H1 (cell line): ENCODE measurements around the gene LAMA4. TPM values are rescaled to one million over a fixed set of nuclear protein-coding genes. Genes with fewer than 3 reads are reported as not detected.

ENCODE experiments used
- CTCF ChIA-PET: fragments of 300-600 bp; sonication (Branson Sonifier 250); formaldehyde crosslinking; loops from one replicate; lab custom pipeline; 2021; ENCODE audit not compliant: partially characterized antibody; lab: Charles Lee
- POLR2A ChIA-PET: fragments of 300-600 bp; sonication (Branson Sonifier 250); formaldehyde crosslinking; loops from one replicate; lab custom pipeline; 2021; ENCODE audit warnings: inconsistent platforms; ENCODE audit not compliant: partially characterized antibody; lab: Charles Lee
- DNase-seq, 2 experiments: peaks; one replicate each; pipeline versions ENCODE4 v3.0.0 to v3.0.0-alpha.2; 2010 to 2022; ENCODE audit warnings: low spot score in 2 of 2, low read depth in 1 of 2, mixed read lengths in 1 of 2
- FAIRE-seq: peaks from 2 replicates; lab custom pipeline; 2011; peaks lifted over from hg19 to GRCh38; lab: Jason Lieb, UNC
- H2AFZ ChIP-seq: 2 replicates; pipeline ENCODE4 v1.8.1; 2012; ENCODE audit warnings: low read length, inconsistent platforms
- H2AK5ac ChIP-seq: 2 replicates; pipeline ENCODE4 v1.6.1; 2013; ENCODE audit warnings: low read depth, low read length
- H2BK120ac ChIP-seq: replicated peaks from 2 replicates; pipeline ENCODE3; 2013; ENCODE audit warnings: low read depth, low read length, inconsistent platforms
- H2BK12ac ChIP-seq: 2 replicates; pipeline ENCODE4 v1.6.1; 2013; ENCODE audit warnings: low read depth, low read length
- H2BK15ac ChIP-seq: 2 replicates; pipeline ENCODE4 v1.6.1; 2013; ENCODE audit warnings: low read length
- H2BK20ac ChIP-seq: 2 replicates; pipeline ENCODE4 v1.6.1; 2013; ENCODE audit warnings: low read length
- H2BK5ac ChIP-seq: 2 replicates; pipeline ENCODE4 v1.6.1; 2013; ENCODE audit warnings: low read depth, low read length
- H3K14ac ChIP-seq: 2 replicates; pipeline ENCODE4 v1.6.1; 2013; ENCODE audit warnings: inconsistent platforms; ENCODE audit not compliant: insufficient read length
- H3K18ac ChIP-seq: 2 replicates; pipeline ENCODE4 v1.6.1; 2013; ENCODE audit warnings: low read length; ENCODE audit errors: extremely low read depth
- H3K23ac ChIP-seq: 2 replicates; pipeline ENCODE4 v1.6.1; 2013; ENCODE audit warnings: inconsistent platforms; ENCODE audit not compliant: insufficient read length
- H3K23me2 ChIP-seq: 2 replicates; pipeline ENCODE4 v1.6.1; 2013; ENCODE audit warnings: low read depth, low read length
- H3K27ac ChIP-seq: 2 replicates; pipeline ENCODE4 v1.6.1; 2011; ENCODE audit warnings: low read depth, low read length, inconsistent platforms
- H3K27me3 ChIP-seq, 4 experiments: replicated peaks in 1 of 4; 1 replicate in 1 of 4; 2 replicates in 3 of 4; pipeline versions ENCODE4 v1.6.1 to v1.8.1; 2011 to 2013; ENCODE audit warnings: low read length in 3 of 4, mild to moderate bottlenecking in 3 of 4, inconsistent platforms in 2 of 4, mixed read lengths in 2 of 4, moderate library complexity in 1 of 4; ENCODE audit not compliant: control insufficient read depth in 3 of 4, insufficient read depth in 3 of 4; ENCODE audit errors: extremely low read depth in 1 of 4
- H3K36me3 ChIP-seq, 4 experiments: 2 replicates each; pipeline versions ENCODE4 v1.6.1 to v1.8.1; 2011 to 2013; ENCODE audit warnings: mild to moderate bottlenecking in 4 of 4, low read length in 3 of 4, moderate library complexity in 2 of 4, control low read depth in 1 of 4, inconsistent platforms in 1 of 4; ENCODE audit not compliant: insufficient read depth in 4 of 4, control insufficient read depth in 2 of 4
- H3K4ac ChIP-seq: replicated peaks from 2 replicates; pipeline ENCODE3; 2013; ENCODE audit warnings: low read length, low read depth, mixed read lengths, inconsistent platforms; ENCODE audit not compliant: insufficient read length
- H3K4me1 ChIP-seq, 4 experiments: replicated peaks in 1 of 4; 1 replicate in 1 of 4; 2 replicates in 3 of 4; pipeline versions ENCODE4 v1.6.1 to v1.8.1; 2011 to 2013; ENCODE audit warnings: low read length in 3 of 4, inconsistent platforms in 2 of 4, mixed read lengths in 1 of 4; ENCODE audit not compliant: insufficient read depth in 4 of 4, control insufficient read depth in 3 of 4
- H3K4me2 ChIP-seq, 2 experiments: 2 replicates each; pipeline versions ENCODE4 v1.6.1 to v1.8.1; 2011 to 2013; ENCODE audit warnings: low read depth in 2 of 2, low read length in 2 of 2, control low read depth in 1 of 2, inconsistent platforms in 1 of 2, mild to moderate bottlenecking in 1 of 2; ENCODE audit not compliant: insufficient read depth in 1 of 2
- H3K4me3 ChIP-seq, 4 experiments: fragments of 200-600, 300-600 bp in 1 of 4; sonication (generic), shearing (Covaris generic), sonication (Bioruptor Twin) in 1 of 4; 2 replicates each; pipeline versions ENCODE4 v1.5.1 to v1.8.1; 2011 to 2016; ENCODE audit warnings: low read length in 4 of 4, low read depth in 3 of 4, control low read depth in 2 of 4, inconsistent platforms in 2 of 4, mild to moderate bottlenecking in 2 of 4, mixed read lengths in 1 of 4, moderate library complexity in 1 of 4; ENCODE audit not compliant: insufficient read depth in 2 of 4; ENCODE audit errors: extremely low read depth in 1 of 4
- H3K56ac ChIP-seq: replicated peaks from 2 replicates; pipeline ENCODE3; 2013; ENCODE audit warnings: low read depth, mild to moderate bottlenecking, mixed read lengths, low read length, inconsistent platforms; ENCODE audit not compliant: insufficient read length
- H3K79me1 ChIP-seq: 2 replicates; pipeline ENCODE4 v1.6.1; 2013; ENCODE audit warnings: low read depth, low read length, control low read depth
- H3K79me2 ChIP-seq, 2 experiments: 2 replicates each; pipeline versions ENCODE4 v1.6.1 to v1.8.1; 2012 to 2013; ENCODE audit warnings: low read length in 2 of 2, mild to moderate bottlenecking in 2 of 2, inconsistent platforms in 1 of 2; ENCODE audit not compliant: insufficient read depth in 2 of 2, control insufficient read depth in 1 of 2
- H3K9ac ChIP-seq, 4 experiments: replicated peaks in 1 of 4; 1 replicate in 1 of 4; 2 replicates in 3 of 4; pipeline versions ENCODE4 v1.6.1 to v1.8.1; 2011 to 2013; ENCODE audit warnings: low read depth in 3 of 4, low read length in 3 of 4, control low read depth in 2 of 4, mild to moderate bottlenecking in 2 of 4, moderate library complexity in 2 of 4, inconsistent platforms in 1 of 4; ENCODE audit errors: extremely low read depth in 1 of 4
- H3K9me3 ChIP-seq, 2 experiments: 2 replicates each; pipeline versions ENCODE4 v1.6.1 to v1.8.1; 2012 to 2013; ENCODE audit warnings: mild to moderate bottlenecking in 2 of 2, moderate library complexity in 2 of 2, control low read depth in 1 of 2, inconsistent platforms in 1 of 2, low read depth in 1 of 2, low read length in 1 of 2, mixed read lengths in 1 of 2; ENCODE audit not compliant: insufficient read depth in 2 of 2
- H4K20me1 ChIP-seq, 2 experiments: replicated peaks in 1 of 2; 2 replicates each; pipeline versions ENCODE3 to v1.8.1; 2011 to 2013; ENCODE audit warnings: inconsistent platforms in 2 of 2, low read length in 2 of 2, mild to moderate bottlenecking in 1 of 2; ENCODE audit not compliant: insufficient read depth in 2 of 2, control insufficient read depth in 1 of 2
- H4K5ac ChIP-seq: 2 replicates; pipeline ENCODE4 v1.6.1; 2013; ENCODE audit warnings: low read length, low read depth, mixed read lengths, inconsistent platforms; ENCODE audit not compliant: insufficient read length
- H4K8ac ChIP-seq: 2 replicates; pipeline ENCODE4 v1.8.0; 2013; ENCODE audit warnings: mild to moderate bottlenecking, moderate library complexity, low read length, inconsistent platforms; ENCODE audit not compliant: insufficient read depth; ENCODE audit errors: extremely low read depth
- H4K91ac ChIP-seq: replicated peaks from 2 replicates; pipeline ENCODE3; 2013; ENCODE audit warnings: low read length, mixed read lengths, inconsistent platforms; ENCODE audit not compliant: insufficient read length
- CTBP2 ChIP-seq: IDR thresholded peaks from 2 replicates; pipeline ENCODE4 v1.7.0; 2011; ENCODE audit warnings: borderline replicate concordance, mild to moderate bottlenecking, moderate library complexity, mixed read lengths, low read length; ENCODE audit not compliant: insufficient read depth, insufficient read length
- EP300 ChIP-seq, 2 experiments: IDR thresholded peaks; 1 replicate in 1 of 2; 2 replicates in 1 of 2; pipeline ENCODE4 v1.6.1; 2011 to 2012; ENCODE audit warnings: low read depth in 2 of 2, low read length in 2 of 2, mild to moderate bottlenecking in 2 of 2, borderline replicate concordance in 1 of 2, inconsistent platforms in 1 of 2, moderate library complexity in 1 of 2
- GABPA ChIP-seq: IDR thresholded peaks from 2 replicates; pipeline ENCODE4 v1.6.1; 2011; ENCODE audit warnings: mild to moderate bottlenecking, low read length, moderate library complexity, borderline replicate concordance; ENCODE audit not compliant: insufficient read depth
- GTF2F1 ChIP-seq: IDR thresholded peaks from 2 replicates; pipeline ENCODE4 v1.6.1; 2012; ENCODE audit warnings: low read depth, low read length, improper control_type of control experiment, borderline replicate concordance
- JUND ChIP-seq: IDR thresholded peaks from 2 replicates; pipeline ENCODE4 v1.6.1; 2011; ENCODE audit warnings: mild to moderate bottlenecking, improper control_type of control experiment, low read length
- NANOG ChIP-seq: IDR thresholded peaks from 2 replicates; pipeline ENCODE4 v1.6.1; 2011; ENCODE audit warnings: low read length, low read depth, mild to moderate bottlenecking, inconsistent platforms; ENCODE audit not compliant: insufficient read depth, poor library complexity, severe bottlenecking
- POLR2A ChIP-seq, 2 experiments: IDR thresholded peaks; 1 replicate in 1 of 2; 2 replicates in 1 of 2; pipeline ENCODE4 v1.6.1; 2011; ENCODE audit warnings: low read depth in 2 of 2, low read length in 2 of 2, mild to moderate bottlenecking in 2 of 2; ENCODE audit errors: control extremely low read depth in 1 of 2
- RFX5 ChIP-seq: IDR thresholded peaks from 2 replicates; pipeline ENCODE4 v1.6.1; 2011; ENCODE audit warnings: low read depth, low read length, improper control_type of control experiment, borderline replicate concordance
- RXRA ChIP-seq: IDR thresholded peaks from 2 replicates; pipeline ENCODE4 v1.6.1; 2011; ENCODE audit warnings: low read depth, mild to moderate bottlenecking, low read length, moderate library complexity; ENCODE audit not compliant: insufficient read depth
- SIRT6 ChIP-seq: IDR thresholded peaks from one replicate; pipeline ENCODE4 v1.7.1; 2012; ENCODE audit warnings: low read length, inconsistent platforms
- SP1 ChIP-seq: IDR thresholded peaks from 2 replicates; pipeline ENCODE4 v1.6.1; 2011; ENCODE audit warnings: low read depth, low read length
- SP4 ChIP-seq: IDR thresholded peaks from 2 replicates; pipeline ENCODE4 v1.6.1; 2012; ENCODE audit warnings: low read length, inconsistent platforms
- TBP ChIP-seq: IDR thresholded peaks from 2 replicates; pipeline ENCODE4 v1.6.1; 2011; ENCODE audit warnings: low read depth, low read length, improper control_type of control experiment
- TEAD4 ChIP-seq: IDR thresholded peaks from 2 replicates; pipeline ENCODE4 v1.6.1; 2012; ENCODE audit warnings: low read depth, low read length, inconsistent platforms, mixed read lengths
- WGBS, 2 experiments: shearing (Covaris generic) in 1 of 2; methylation state at CpG; one replicate each; pipeline versions ENCODE4 v1.1.6 to v1.1.7; 2013 to 2015; ENCODE audit warnings: low lambda C conversion rate in 2 of 2, mixed read lengths in 2 of 2, inconsistent platforms in 1 of 2, low coverage in 1 of 2, missing lambda C conversion rate in 1 of 2; ENCODE audit not compliant: insufficient replicate concordance in 2 of 2, insufficient coverage in 1 of 2, insufficient read length in 1 of 2; ENCODE audit errors: extremely low coverage in 1 of 2, missing lambda C conversion rate in 1 of 2; 5-methylcytosine and 5-hydroxymethylcytosine counted together
- polyA plus RNA-seq, 7 experiments: library from polyadenylated mRNA; depleted of rRNA in 3 of 7; stranded (reverse) in 5 of 7; unstranded in 2 of 7; fragments of >200 nt in 5 of 7; fragments of 200-250 nt in 2 of 7; gene quantifications; 1 replicate in 5 of 7; 2 replicates in 1 of 7; 4 replicates in 1 of 7; pipeline versions ENCODE4 v1.2.1 to v1.2.3, GENCODE V29; 2011 to 2013; ENCODE audit warnings: missing spikeins in 2 of 7, mixed read lengths in 2 of 7
- total RNA-seq: library from RNA; stranded (reverse); fragmentation: NEBNext Ultra II Directional; extraction: Animal tissue kit (Norgen Biotek cat#: 25700); gene quantifications from 2 replicates; pipeline ENCODE4 v1.2.1, GENCODE V29; 2021
- TF ChIP-seq, protein P1 (sequence below): IDR thresholded peaks from 2 replicates; pipeline ENCODE4 v1.6.1; 2012; ENCODE audit warnings: inconsistent platforms

Gene LAMA4
- total and polyA plus RNA-seq, 2 of the 8 experiments (the other 6 are each of a cell fraction or from before 2014, with no cell fraction given) = 0.95 to 1.5 TPM

DNA sequence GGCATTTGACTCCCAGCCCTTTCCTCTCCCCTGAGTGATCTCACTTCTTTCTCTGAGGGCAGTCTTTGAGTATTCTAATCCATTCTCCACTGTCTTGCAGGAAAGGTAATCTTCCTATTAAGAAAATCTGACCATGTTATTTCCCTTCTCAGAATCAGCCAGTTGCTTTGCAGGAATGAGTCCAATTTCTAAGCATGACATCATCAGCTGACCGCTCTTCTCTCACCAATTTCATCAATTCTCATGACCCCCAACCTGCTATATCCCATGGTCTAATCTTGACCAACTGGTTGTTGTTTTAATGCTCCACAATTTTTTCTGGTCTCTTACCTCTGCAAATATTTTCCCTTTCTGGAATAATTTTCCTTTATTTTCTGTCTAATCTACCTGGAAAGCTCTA is 93.6 kb downstream of the LAMA4 start:
- POLR2A ChIA-PET = no interaction called here
- no peaks in the 10 kb centered on the region for H3K79me2 ChIP-seq
- WGBS, 2 experiments = 100% methylated on average over 1 of the region's 1 CpG; no CpG with 5 or more reads in 1 of the 2 experiments
- H3K27me3 ChIP-seq = no peaks in the 10 kb centered on the region
- CTCF ChIA-PET = interaction anchor here (1.2 to 2.3 kb wide), 3 partner anchors 16 to 96 kb away, joined by 3 to 9 read pairs (median 4); no protein-coding TSS in a partner anchor
- no peak overlapping the region for H3K4me3 ChIP-seq
- H3K23me2 ChIP-seq = no peaks in the 10 kb centered on the region; the same call in 1 of the 2 replicates
- H3K4ac ChIP-seq = no peak overlapping the region
- no peak overlapping the region for H2BK5ac ChIP-seq
- H4K5ac ChIP-seq = no peak overlapping the region
- no peak overlapping the region for H3K27ac ChIP-seq
- no peak overlapping the region for H4K8ac ChIP-seq
- TF ChIP-seq RXRA = no peak
- no peak for TF ChIP-seq GTF2F1
- TF ChIP-seq SP1 = no peak
- TF ChIP-seq NANOG = no peak
- no peak for TF ChIP-seq JUND
- TF ChIP-seq EP300 (IDR thresholded peaks at IDR 0.05; ENCODE audit: borderline replicate concordance in 1 of 2, low read depth in 2 of 2, low read length in 2 of 2) = no peak
- no peak for TF ChIP-seq TEAD4
- TF ChIP-seq SIRT6 = no peak
- no peak for TF ChIP-seq CTBP2
- TF ChIP-seq GABPA = no peak
- no peak for TF ChIP-seq SP4
- no peak for TF ChIP-seq POLR2A (IDR thresholded peaks at IDR 0.05; ENCODE audit: control extremely low read depth in 1 of 2, low read depth in 2 of 2, low read length in 2 of 2)
- no peak for TF ChIP-seq RFX5
- no peak for TF ChIP-seq TBP
- TF ChIP-seq, protein P1, sequence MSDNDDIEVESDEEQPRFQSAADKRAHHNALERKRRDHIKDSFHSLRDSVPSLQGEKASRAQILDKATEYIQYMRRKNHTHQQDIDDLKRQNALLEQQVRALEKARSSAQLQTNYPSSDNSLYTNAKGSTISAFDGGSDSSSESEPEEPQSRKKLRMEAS = no peak
- H3K4me1 ChIP-seq = peaks cover 0 to 2% (median 0%) of the 10 kb centered on the region in 4 experiments; a peak in 1 of 7 replicates
- FAIRE-seq (no peak), DNase-seq (no peak)
- H3K4me2 ChIP-seq = no peak overlapping the region
- H2AK5ac ChIP-seq = no peak overlapping the region
- H4K91ac ChIP-seq = no peak overlapping the region
- H2BK12ac ChIP-seq = no peak overlapping the region
- H2BK15ac ChIP-seq = no peak overlapping the region
- H3K18ac ChIP-seq = no peak overlapping the region
- H3K14ac ChIP-seq = no peak overlapping the region
- H3K56ac ChIP-seq = no peak overlapping the region
- H4K20me1 ChIP-seq = no peaks in the 10 kb centered on the region
- no peaks in the 10 kb centered on the region for H3K9me3 ChIP-seq
- no peak overlapping the region for H2BK120ac ChIP-seq
- H3K23ac ChIP-seq = no peak overlapping the region
- no peak overlapping the region for H2BK20ac ChIP-seq
- no peaks in the 10 kb centered on the region for H3K79me1 ChIP-seq
- H3K36me3 ChIP-seq = no peaks in the 10 kb centered on the region
- H2AFZ ChIP-seq = no peak overlapping the region
- no peak overlapping the region for H3K9ac ChIP-seq
